CD4-positive, alpha-beta memory T cell (primary cell): ENCODE results near the gene CALCB. TPM values are rescaled to one million over a fixed set of nuclear protein-coding genes. Genes with fewer than 3 reads are reported as not detected.

Source experiments
- polyA plus RNA-seq, 2 donors: library from polyadenylated mRNA; unstranded; fragments of 300-500 nt; fragmentation: Illumina TruSeq; gene quantifications; one replicate each; pipeline ENCODE4 v1.2.3, GENCODE V29; 2021
- total RNA-seq, 2 experiments: library from RNA; stranded (reverse); gene quantifications; one replicate each; pipeline ENCODE4 v1.2.3, GENCODE V29; 2021

Gene CALCB
- total and polyA plus RNA-seq, 4 experiments from 2014 or later, result 0.08 to 0.61 (median 0.43) TPM

Other genes with a start within 250 kb of the CALCB start
- 10 to 100 TPM; 12.1 to 14.7 TPM for gene CYP2R1, start 181.4 kb upstream of the CALCB start, total RNA-seq
- gene CYP2R1, start 181.4 kb upstream of the CALCB start, polyA plus RNA-seq, result 10 to 100 TPM; 10.0 to 15.2 TPM
- not detected for gene CALCA, start 101.2 kb upstream of the CALCB start, total RNA-seq
- gene CALCA, start 101.2 kb upstream of the CALCB start, polyA plus RNA-seq, result not detected
- under 1 TPM in 1 of 2 experiments, not detected in 1; 0.35 TPM for gene INSC, start 41.3 kb downstream of the CALCB start, total RNA-seq
- not detected for gene INSC, start 41.3 kb downstream of the CALCB start, polyA plus RNA-seq